ENCODE results near the gene GTF2A1. TPM values are rescaled to one million over a fixed set of nuclear protein-coding genes. Genes with fewer than 3 reads are reported as not detected.
A peak's percentile ranks its signal among the peaks of the same experiment; 100 is the strongest.

Gene GTF2A1
- total RNA-seq, 1 donor from 2014 or later = 42.0 TPM

DNA sequence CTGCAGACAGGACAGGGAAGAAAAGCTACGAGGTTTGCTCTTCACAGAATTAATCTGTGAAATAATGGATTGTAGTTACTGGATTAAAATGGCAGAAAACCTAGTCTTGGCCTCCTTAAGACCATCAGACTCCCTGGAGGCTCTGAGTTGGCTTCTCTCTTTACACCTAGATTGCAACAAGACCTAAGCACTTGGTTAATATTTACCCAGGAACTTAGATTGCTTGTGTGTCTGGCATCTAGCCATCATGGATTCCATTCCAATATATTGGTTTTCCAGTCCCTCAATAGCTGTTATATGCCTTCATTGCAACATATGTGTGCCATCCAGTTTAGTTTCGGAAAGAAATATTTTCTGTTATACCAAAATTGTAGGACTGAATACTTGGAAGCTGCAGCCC, 1.9 kb upstream of the GTF2A1 start:
- H3K4me3 Mint-ChIP-seq = peak overlapping the region; percentile 99
- peaks cover 8% of the 10 kb centered on the region for H3K27me3 Mint-ChIP-seq (ENCODE audit: low read depth)
- TF ChIP-seq, protein P1, sequence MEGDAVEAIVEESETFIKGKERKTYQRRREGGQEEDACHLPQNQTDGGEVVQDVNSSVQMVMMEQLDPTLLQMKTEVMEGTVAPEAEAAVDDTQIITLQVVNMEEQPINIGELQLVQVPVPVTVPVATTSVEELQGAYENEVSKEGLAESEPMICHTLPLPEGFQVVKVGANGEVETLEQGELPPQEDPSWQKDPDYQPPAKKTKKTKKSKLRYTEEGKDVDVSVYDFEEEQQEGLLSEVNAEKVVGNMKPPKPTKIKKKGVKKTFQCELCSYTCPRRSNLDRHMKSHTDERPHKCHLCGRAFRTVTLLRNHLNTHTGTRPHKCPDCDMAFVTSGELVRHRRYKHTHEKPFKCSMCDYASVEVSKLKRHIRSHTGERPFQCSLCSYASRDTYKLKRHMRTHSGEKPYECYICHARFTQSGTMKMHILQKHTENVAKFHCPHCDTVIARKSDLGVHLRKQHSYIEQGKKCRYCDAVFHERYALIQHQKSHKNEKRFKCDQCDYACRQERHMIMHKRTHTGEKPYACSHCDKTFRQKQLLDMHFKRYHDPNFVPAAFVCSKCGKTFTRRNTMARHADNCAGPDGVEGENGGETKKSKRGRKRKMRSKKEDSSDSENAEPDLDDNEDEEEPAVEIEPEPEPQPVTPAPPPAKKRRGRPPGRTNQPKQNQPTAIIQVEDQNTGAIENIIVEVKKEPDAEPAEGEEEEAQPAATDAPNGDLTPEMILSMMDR (conservative IDR thresholded peaks at IDR 0.05) = no peak
- H3K36me3 Mint-ChIP-seq (ENCODE audit: low read depth) = peaks cover 4% of the 10 kb centered on the region
- DNase-seq (ENCODE audit: low read depth, low spot score) = no peak
- H3K27ac Mint-ChIP-seq (ENCODE audit: unreplicated experiment) = no peak overlapping the region
- no peaks in the 10 kb centered on the region for H3K9me3 Mint-ChIP-seq
- H3K4me1 Mint-ChIP-seq = peaks cover 28% of the 10 kb centered on the region

GRCh38 chr14:81222126-81222525, 1.4 kb upstream of the GTF2A1 start:
- Mint-ChIP-seq H3K4me3 (peak overlapping the region; percentile 99), H3K27me3 (ENCODE audit: low read depth) (peaks cover 8% of the 10 kb centered on the region), H3K9me3 (no peaks in the 10 kb centered on the region), H3K27ac (ENCODE audit: unreplicated experiment) (peak overlapping the region; percentile 98), H3K4me1 (peaks cover 34% of the 10 kb centered on the region), H3K36me3 (ENCODE audit: low read depth) (peaks cover 4% of the 10 kb centered on the region)
- TF ChIP-seq, protein P1 (conservative IDR thresholded peaks at IDR 0.05) = no peak
- DNase-seq (ENCODE audit: low read depth, low spot score) = no peak

GRCh38 chr14:81221579-81222102, 882 bp upstream of the GTF2A1 start:
- Mint-ChIP-seq H3K27me3 (ENCODE audit: low read depth) (peaks cover 8% of the 10 kb centered on the region), H3K4me3 (peak overlapping the region; percentile 99), H3K9me3 (no peaks in the 10 kb centered on the region), H3K4me1 (peaks cover 38% of the 10 kb centered on the region), H3K27ac (ENCODE audit: unreplicated experiment) (peak overlapping the region; percentile 98), H3K36me3 (ENCODE audit: low read depth) (peaks cover 4% of the 10 kb centered on the region)
- TF ChIP-seq, protein P1 (conservative IDR thresholded peaks at IDR 0.05) = no peak
- DNase-seq (ENCODE audit: low read depth, low spot score) = no peak

GRCh38 chr14:81220580-81220829, 254 bp downstream of the GTF2A1 start:
- peaks cover 6% of the 10 kb centered on the region for H3K36me3 Mint-ChIP-seq (ENCODE audit: low read depth)
- no peaks in the 10 kb centered on the region for H3K9me3 Mint-ChIP-seq
- TF ChIP-seq, protein P1 (conservative IDR thresholded peaks at IDR 0.05) = no peak
- no peak for DNase-seq (ENCODE audit: low read depth, low spot score)
- peaks cover 43% of the 10 kb centered on the region for H3K4me1 Mint-ChIP-seq
- H3K4me3 Mint-ChIP-seq = peak overlapping the region; percentile 99
- H3K27ac Mint-ChIP-seq (ENCODE audit: unreplicated experiment) = peak overlapping the region; percentile 97
- H3K27me3 Mint-ChIP-seq (ENCODE audit: low read depth) = peaks cover 8% of the 10 kb centered on the region

DNA sequence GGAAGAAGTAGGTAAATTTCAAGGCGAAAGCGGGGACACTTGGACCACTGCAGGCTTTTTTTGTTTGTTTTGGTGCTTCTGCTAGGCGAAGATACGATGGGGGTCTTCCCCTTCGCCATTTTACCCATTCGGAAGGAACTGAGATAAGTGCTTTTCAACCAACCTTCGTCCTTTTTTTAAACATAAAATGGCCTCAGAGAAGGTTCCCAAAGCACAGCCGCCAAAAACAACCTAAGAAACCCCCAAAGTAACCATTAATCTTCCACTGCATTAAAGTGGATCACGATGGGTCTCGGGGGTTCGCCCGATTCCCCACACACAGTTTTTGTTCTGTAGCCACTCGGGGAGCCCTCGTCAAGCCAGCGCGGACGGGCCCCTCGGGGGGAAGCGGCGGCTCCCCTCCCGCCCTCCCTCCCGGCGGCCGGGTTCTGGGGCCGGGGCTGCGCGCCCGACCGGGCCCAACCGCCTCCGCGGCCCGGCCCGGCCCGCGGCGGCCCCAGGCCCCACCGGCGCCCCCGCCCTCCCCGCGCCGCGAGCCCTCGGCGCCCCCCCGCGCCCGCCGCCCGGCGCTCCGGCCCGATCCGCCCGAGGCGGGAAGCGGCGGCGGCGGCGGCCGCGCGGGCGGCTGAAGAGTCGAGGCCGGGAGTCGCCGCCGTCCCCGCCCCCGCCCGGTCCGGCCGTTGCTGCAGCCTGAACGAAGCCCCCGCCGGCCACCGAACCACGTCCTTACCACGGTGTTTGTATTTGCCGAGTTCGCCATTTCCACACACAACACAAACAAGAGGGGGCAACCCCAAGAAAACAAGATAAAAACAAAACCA, 790 bp downstream of the GTF2A1 start:
- peak overlapping the region; percentile 100 for H3K27ac Mint-ChIP-seq (ENCODE audit: unreplicated experiment)
- peaks cover 8% of the 10 kb centered on the region for H3K36me3 Mint-ChIP-seq (ENCODE audit: low read depth)
- peak overlapping the region; percentile 100 for H3K4me3 Mint-ChIP-seq
- H3K4me1 Mint-ChIP-seq = peaks cover 43% of the 10 kb centered on the region
- TF ChIP-seq, protein P1 (conservative IDR thresholded peaks at IDR 0.05) = no peak
- peak; percentile 26 for DNase-seq (ENCODE audit: low read depth, low spot score)
- H3K27me3 Mint-ChIP-seq (ENCODE audit: low read depth) = peaks cover 8% of the 10 kb centered on the region
- H3K9me3 Mint-ChIP-seq = no peaks in the 10 kb centered on the region

All from neural crest cell (in vitro differentiated cells).